ENCODE data around the gene FTSJ1. TPM values are rescaled to one million over a fixed set of nuclear protein-coding genes. Genes with fewer than 3 reads are reported as not detected.
"Not testable (repeated sequence)": the region's sequence is repeated elsewhere in the genome, so short reads cannot be mapped to it uniquely, and the experiment has no call there.

FTSJ1 gene
- total and polyA plus RNA-seq, 2 of the 4 experiments (the other 2 are of a cell fraction) = 50.8 to 59.9 TPM

- H3K14ac ChIP-seq (replicated peaks; ENCODE audit: low read depth, low read length); H2AK5ac ChIP-seq (ENCODE audit: low read depth, low read length); H4K91ac ChIP-seq (ENCODE audit: insufficient read depth, low read depth, low read length); H3K9me3 ChIP-seq (ENCODE audit: control insufficient read depth, insufficient read depth, low read length); ATAC-seq (ENCODE audit: low read depth); intact Hi-C loops (cut with micrococcal nuclease); H3K9ac ChIP-seq (ENCODE audit: low read depth, low read length); H3K27ac ChIP-seq (ENCODE audit: insufficient read depth, low read length); H3K79me1 ChIP-seq (ENCODE audit: low read depth in 1 of 2, low read length in 2 of 2); in situ Hi-C loops (cut with MboI; ENCODE audit: low sequenced_read_pairs); H3K4me2 ChIP-seq (ENCODE audit: low read depth, low read length); H3K36me3 ChIP-seq (ENCODE audit: control insufficient read depth, insufficient read depth, low read length); H3K4ac ChIP-seq (ENCODE audit: low read depth, low read length); POLR2A ChIA-PET (ENCODE audit: unreplicated experiment); H2BK15ac ChIP-seq (ENCODE audit: low read depth, low read length); H2AFZ ChIP-seq (replicated peaks; ENCODE audit: low read length, poor library complexity); H4K8ac ChIP-seq (ENCODE audit: low read depth in 2 of 2, low read length in 2 of 2); DNase-seq; H3K23ac ChIP-seq (ENCODE audit: low read depth, low read length); CTCF ChIA-PET; H3K56ac ChIP-seq (ENCODE audit: extremely low read depth, insufficient read depth, low read length); BruUV-seq (replicated peaks); dilution Hi-C loops (cut with HindIII; ENCODE audit: low sequenced_read_pairs, unreplicated experiment); H2BK5ac ChIP-seq (ENCODE audit: low read depth, low read length, poor library complexity, severe bottlenecking); H3K18ac ChIP-seq (ENCODE audit: low read depth, low read length); H2BK120ac ChIP-seq (ENCODE audit: low read depth, low read length); H2BK20ac ChIP-seq (ENCODE audit: low read depth, low read length); H3K9me1 ChIP-seq (ENCODE audit: insufficient read depth, low read length); H2AK9ac ChIP-seq (replicated peaks; ENCODE audit: low read depth, low read length, poor library complexity); H4K20me1 ChIP-seq (ENCODE audit: insufficient read depth, low read length); H4K5ac ChIP-seq (ENCODE audit: low read depth, low read length); H3K4me1 ChIP-seq (ENCODE audit: control insufficient read depth, insufficient read depth, low read length); H3K4me3 ChIP-seq (ENCODE audit: insufficient read depth, low read depth, low read length); H3K27me3 ChIP-seq (ENCODE audit: control insufficient read depth, insufficient read depth, low read length): not testable (repeated sequence)
- no CpG with 5 or more reads among the region's 5 CpGs for WGBS, 2 experiments (ENCODE audit: extremely low coverage in 2 of 2, insufficient read length in 1 of 2)
- peak; percentile 44; the same call in 1 of the 2 replicates for TF ChIP-seq MAFK (IDR thresholded peaks at IDR 0.05; ENCODE audit: low read depth, low read length)
Observed at GRCh38 chrX:48429606-48430005, 46.4 kb upstream of the FTSJ1 start.

DNA sequence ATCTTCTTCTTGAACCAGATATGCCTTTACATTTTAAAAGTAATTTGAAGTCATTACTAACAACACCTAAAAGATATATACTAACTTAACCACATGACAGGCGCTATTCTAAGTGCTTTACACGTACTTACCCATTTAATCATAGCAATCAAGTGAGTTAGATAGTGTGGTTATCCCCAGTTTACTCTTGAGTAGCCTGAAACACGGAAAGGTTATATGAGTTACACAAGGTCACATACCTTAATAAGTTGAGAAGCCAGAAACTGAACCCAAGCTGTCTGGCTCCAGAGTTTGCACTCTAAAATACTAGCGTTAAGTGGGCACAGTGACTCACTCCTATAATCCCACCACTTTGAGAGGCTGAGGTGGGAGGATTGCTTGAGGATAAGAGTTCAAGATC, 45.8 kb upstream of the FTSJ1 start:
- CTCF ChIA-PET; H3K4me3 ChIP-seq (ENCODE audit: insufficient read depth, low read depth, low read length); H2BK15ac ChIP-seq (ENCODE audit: low read depth, low read length); H2BK120ac ChIP-seq (ENCODE audit: low read depth, low read length); H2AK9ac ChIP-seq (replicated peaks; ENCODE audit: low read depth, low read length, poor library complexity); H3K79me1 ChIP-seq (ENCODE audit: low read depth in 1 of 2, low read length in 2 of 2); H2BK20ac ChIP-seq (ENCODE audit: low read depth, low read length); H3K4me1 ChIP-seq (ENCODE audit: control insufficient read depth, insufficient read depth, low read length); H3K56ac ChIP-seq (ENCODE audit: extremely low read depth, insufficient read depth, low read length); H4K5ac ChIP-seq (ENCODE audit: low read depth, low read length); H4K91ac ChIP-seq (ENCODE audit: insufficient read depth, low read depth, low read length); POLR2A ChIA-PET (ENCODE audit: unreplicated experiment); H3K18ac ChIP-seq (ENCODE audit: low read depth, low read length); H3K27ac ChIP-seq (ENCODE audit: insufficient read depth, low read length); H3K14ac ChIP-seq (replicated peaks; ENCODE audit: low read depth, low read length); in situ Hi-C loops (cut with MboI; ENCODE audit: low sequenced_read_pairs); H2AFZ ChIP-seq (replicated peaks; ENCODE audit: low read length, poor library complexity); H3K36me3 ChIP-seq (ENCODE audit: control insufficient read depth, insufficient read depth, low read length); BruUV-seq (replicated peaks); H3K4ac ChIP-seq (ENCODE audit: low read depth, low read length); H3K9me1 ChIP-seq (ENCODE audit: insufficient read depth, low read length); H3K23ac ChIP-seq (ENCODE audit: low read depth, low read length); ATAC-seq (ENCODE audit: low read depth); H4K8ac ChIP-seq (ENCODE audit: low read depth in 2 of 2, low read length in 2 of 2); H4K20me1 ChIP-seq (ENCODE audit: insufficient read depth, low read length); DNase-seq; H3K4me2 ChIP-seq (ENCODE audit: low read depth, low read length); H2AK5ac ChIP-seq (ENCODE audit: low read depth, low read length); dilution Hi-C loops (cut with HindIII; ENCODE audit: low sequenced_read_pairs, unreplicated experiment); intact Hi-C loops (cut with micrococcal nuclease); H2BK5ac ChIP-seq (ENCODE audit: low read depth, low read length, poor library complexity, severe bottlenecking); H3K9me3 ChIP-seq (ENCODE audit: control insufficient read depth, insufficient read depth, low read length); H3K9ac ChIP-seq (ENCODE audit: low read depth, low read length); H3K27me3 ChIP-seq (ENCODE audit: control insufficient read depth, insufficient read depth, low read length): not testable (repeated sequence)
- no CpG with 5 or more reads among the region's 4 CpGs for WGBS, 2 experiments (ENCODE audit: extremely low coverage in 2 of 2, insufficient read length in 1 of 2)
